ENCODE results near the gene BFAR.

DNA sequence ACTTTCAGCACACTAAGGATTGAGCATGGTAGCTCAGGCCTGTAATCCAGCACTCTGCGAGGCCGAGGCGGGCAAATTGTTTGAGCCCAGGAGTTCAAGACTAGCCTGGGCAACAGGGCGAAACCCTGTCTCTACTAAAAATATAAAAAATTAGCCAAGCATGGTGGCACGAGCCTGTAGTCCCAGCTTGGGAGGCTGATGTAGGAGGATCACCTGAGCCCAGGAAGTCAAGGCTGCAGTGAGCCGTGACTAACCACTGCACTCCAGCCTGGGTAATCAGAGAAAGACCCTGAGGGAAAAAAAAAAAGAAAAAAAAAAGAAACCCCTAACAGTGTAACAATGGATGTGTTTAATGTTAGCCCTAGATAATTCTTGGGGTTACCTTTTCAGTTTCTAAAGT lies 26.6 kb upstream of the BFAR start:
- TF ChIP-seq, protein P1, sequence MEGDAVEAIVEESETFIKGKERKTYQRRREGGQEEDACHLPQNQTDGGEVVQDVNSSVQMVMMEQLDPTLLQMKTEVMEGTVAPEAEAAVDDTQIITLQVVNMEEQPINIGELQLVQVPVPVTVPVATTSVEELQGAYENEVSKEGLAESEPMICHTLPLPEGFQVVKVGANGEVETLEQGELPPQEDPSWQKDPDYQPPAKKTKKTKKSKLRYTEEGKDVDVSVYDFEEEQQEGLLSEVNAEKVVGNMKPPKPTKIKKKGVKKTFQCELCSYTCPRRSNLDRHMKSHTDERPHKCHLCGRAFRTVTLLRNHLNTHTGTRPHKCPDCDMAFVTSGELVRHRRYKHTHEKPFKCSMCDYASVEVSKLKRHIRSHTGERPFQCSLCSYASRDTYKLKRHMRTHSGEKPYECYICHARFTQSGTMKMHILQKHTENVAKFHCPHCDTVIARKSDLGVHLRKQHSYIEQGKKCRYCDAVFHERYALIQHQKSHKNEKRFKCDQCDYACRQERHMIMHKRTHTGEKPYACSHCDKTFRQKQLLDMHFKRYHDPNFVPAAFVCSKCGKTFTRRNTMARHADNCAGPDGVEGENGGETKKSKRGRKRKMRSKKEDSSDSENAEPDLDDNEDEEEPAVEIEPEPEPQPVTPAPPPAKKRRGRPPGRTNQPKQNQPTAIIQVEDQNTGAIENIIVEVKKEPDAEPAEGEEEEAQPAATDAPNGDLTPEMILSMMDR (IDR thresholded peaks at IDR 0.05): no peak
- no peak for TF ChIP-seq POLR2A (IDR thresholded peaks at IDR 0.05)
